Transverse colon (tissue), 4 donors: Measurements from ENCODE around the gene MYH14.

ENCODE experiments used
- EP300 ChIP-seq: sonication (generic); formaldehyde crosslinking; IDR thresholded peaks from one replicate; pipeline ENCODE4 v1.6.1; 2017; ENCODE audit warnings: antibody characterized with exemption, low read depth
- POLR2AphosphoS5 ChIP-seq, 3 donors: sonication (generic); formaldehyde crosslinking; IDR thresholded peaks; one replicate each; pipeline ENCODE4 v1.6.1; 2016; ENCODE audit warnings: antibody characterized with exemption in 3 of 3
- TF ChIP-seq, protein P1 (sequence below), 5 experiments: fragments of 200-600 bp in 3 of 5; fragments of 450-650 bp in 2 of 5; sonication (generic) in 3 of 5; IDR thresholded peaks; 1 replicate in 2 of 5; 2 replicates in 3 of 5; pipeline ENCODE4 v1.5.1; 2016 to 2017; ENCODE audit warnings: antibody characterized with exemption in 5 of 5, inconsistent platforms in 3 of 5, mild to moderate bottlenecking in 2 of 5, moderate library complexity in 1 of 5

- TF ChIP-seq, protein P1, sequence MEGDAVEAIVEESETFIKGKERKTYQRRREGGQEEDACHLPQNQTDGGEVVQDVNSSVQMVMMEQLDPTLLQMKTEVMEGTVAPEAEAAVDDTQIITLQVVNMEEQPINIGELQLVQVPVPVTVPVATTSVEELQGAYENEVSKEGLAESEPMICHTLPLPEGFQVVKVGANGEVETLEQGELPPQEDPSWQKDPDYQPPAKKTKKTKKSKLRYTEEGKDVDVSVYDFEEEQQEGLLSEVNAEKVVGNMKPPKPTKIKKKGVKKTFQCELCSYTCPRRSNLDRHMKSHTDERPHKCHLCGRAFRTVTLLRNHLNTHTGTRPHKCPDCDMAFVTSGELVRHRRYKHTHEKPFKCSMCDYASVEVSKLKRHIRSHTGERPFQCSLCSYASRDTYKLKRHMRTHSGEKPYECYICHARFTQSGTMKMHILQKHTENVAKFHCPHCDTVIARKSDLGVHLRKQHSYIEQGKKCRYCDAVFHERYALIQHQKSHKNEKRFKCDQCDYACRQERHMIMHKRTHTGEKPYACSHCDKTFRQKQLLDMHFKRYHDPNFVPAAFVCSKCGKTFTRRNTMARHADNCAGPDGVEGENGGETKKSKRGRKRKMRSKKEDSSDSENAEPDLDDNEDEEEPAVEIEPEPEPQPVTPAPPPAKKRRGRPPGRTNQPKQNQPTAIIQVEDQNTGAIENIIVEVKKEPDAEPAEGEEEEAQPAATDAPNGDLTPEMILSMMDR (IDR thresholded peaks at IDR 0.05) = no peak
- no peak for TF ChIP-seq POLR2AphosphoS5 (IDR thresholded peaks at IDR 0.05)
- TF ChIP-seq EP300 = no peak
These were observed 137.7 kb downstream of the MYH14 start for GRCh38 chr19:50341091-50341564.
